ENCODE data around the gene ESPNL.

ESPNL gene

GRCh38 chr2:238094438-238095022 lies 5.6 kb upstream of the ESPNL start:
- peaks cover 0 to 5% of the 10 kb centered on the region in 2 experiments for H3K36me3 ChIP-seq (ENCODE audit: control insufficient read depth in 1 of 2, insufficient read depth in 2 of 2, low read length in 2 of 2)
- WGBS (ENCODE audit: extremely low coverage, insufficient coverage, insufficient read length): no CpG with 5 or more reads among the region's 17 CpGs
- no peak overlapping the region for H2BK5ac ChIP-seq (ENCODE audit: low read depth, low read length, poor library complexity)
- H3K4ac ChIP-seq (ENCODE audit: low read depth, low read length): no peak overlapping the region
- no peak overlapping the region for H3K18ac ChIP-seq (ENCODE audit: low read length)
- no peak overlapping the region for H2AK5ac ChIP-seq (ENCODE audit: low read length)
- H3K27ac ChIP-seq (ENCODE audit: low read depth, low read length): no peak overlapping the region
- no peak for DNase-seq
- H3K4me3 ChIP-seq (ENCODE audit: low read depth, low read length): no peak overlapping the region
- no peak overlapping the region for H2BK12ac ChIP-seq (ENCODE audit: low read length)
- H4K91ac ChIP-seq (ENCODE audit: low read depth, low read length): no peak overlapping the region
- no peak overlapping the region for H2BK120ac ChIP-seq (ENCODE audit: insufficient read depth, low read length, poor library complexity)
- H3K4me2 ChIP-seq (ENCODE audit: low read length): no peak overlapping the region
- H4K12ac ChIP-seq (ENCODE audit: low read depth, low read length): no peak overlapping the region
- H3K79me1 ChIP-seq (ENCODE audit: low read length): no peaks in the 10 kb centered on the region
- no peaks in the 10 kb centered on the region for H3K27me3 ChIP-seq (ENCODE audit: insufficient read depth, low read length)
- no peak overlapping the region for H3K9ac ChIP-seq (ENCODE audit: low read length)
- H3K79me2 ChIP-seq (ENCODE audit: control insufficient read depth, insufficient read depth, low read length, poor library complexity): no peaks in the 10 kb centered on the region
- H3K4me1 ChIP-seq (ENCODE audit: control insufficient read depth in 1 of 2, insufficient read depth in 2 of 2, low read length in 2 of 2): no peaks in the 10 kb centered on the region
- H3K9me3 ChIP-seq (ENCODE audit: insufficient read depth, low read depth, low read length): peaks cover 3% of the 10 kb centered on the region
- H2AFZ ChIP-seq (ENCODE audit: insufficient read depth, low read length, poor library complexity): no peak overlapping the region
- no peak overlapping the region for H3K14ac ChIP-seq (ENCODE audit: low read length)
- H4K8ac ChIP-seq (ENCODE audit: low read depth, low read length): no peak overlapping the region
- no peak overlapping the region for H3K23ac ChIP-seq (ENCODE audit: low read length)

DNA sequence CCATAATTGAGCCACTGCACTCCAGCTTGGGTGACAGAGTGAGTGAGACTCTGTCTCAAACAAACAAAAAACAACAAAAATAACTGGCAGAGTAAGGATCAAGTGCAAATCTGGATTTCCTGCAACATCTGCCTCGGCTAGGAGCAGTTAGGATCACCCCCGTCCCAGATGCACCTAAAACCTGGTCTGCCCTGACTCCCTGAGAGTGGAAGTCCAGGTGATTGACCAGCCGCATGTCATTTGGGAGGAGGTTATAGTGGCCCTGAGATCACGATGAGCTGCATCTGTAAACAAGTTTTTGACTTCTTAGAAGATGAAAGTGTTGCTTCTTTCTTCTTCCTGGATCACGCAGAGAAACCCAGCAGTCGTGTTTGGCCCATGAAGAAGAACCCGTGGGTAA lies 5.0 kb upstream of the ESPNL start:
- Histone ChIP-seq H3K36me3 (ENCODE audit: control insufficient read depth in 1 of 2, insufficient read depth in 2 of 2, low read length in 2 of 2) (peaks cover 0 to 5% of the 10 kb centered on the region in 2 experiments), H2AK5ac (ENCODE audit: low read length) (no peak overlapping the region), H2BK5ac (ENCODE audit: low read depth, low read length, poor library complexity) (no peak overlapping the region), H3K79me2 (ENCODE audit: control insufficient read depth, insufficient read depth, low read length, poor library complexity) (no peaks in the 10 kb centered on the region), H3K27me3 (ENCODE audit: insufficient read depth, low read length) (no peaks in the 10 kb centered on the region), H3K4me1 (ENCODE audit: control insufficient read depth in 1 of 2, insufficient read depth in 2 of 2, low read length in 2 of 2) (no peaks in the 10 kb centered on the region), H4K12ac (ENCODE audit: low read depth, low read length) (no peak overlapping the region), H3K14ac (ENCODE audit: low read length) (no peak overlapping the region), H2BK120ac (ENCODE audit: insufficient read depth, low read length, poor library complexity) (no peak overlapping the region), H2AFZ (ENCODE audit: insufficient read depth, low read length, poor library complexity) (no peak overlapping the region), H3K4me3 (ENCODE audit: low read depth, low read length) (no peak overlapping the region), H3K79me1 (ENCODE audit: low read length) (no peaks in the 10 kb centered on the region), H2BK12ac (ENCODE audit: low read length) (no peak overlapping the region), H3K23ac (ENCODE audit: low read length) (no peak overlapping the region), H3K18ac (ENCODE audit: low read length) (no peak overlapping the region), H4K8ac (ENCODE audit: low read depth, low read length) (no peak overlapping the region), H3K27ac (ENCODE audit: low read depth, low read length) (no peak overlapping the region), H3K4me2 (ENCODE audit: low read length) (no peak overlapping the region), H3K9ac (ENCODE audit: low read length) (no peak overlapping the region), H3K9me3 (ENCODE audit: insufficient read depth, low read depth, low read length) (peaks cover 3% of the 10 kb centered on the region), H3K4ac (ENCODE audit: low read depth, low read length) (no peak overlapping the region), H4K91ac (ENCODE audit: low read depth, low read length) (no peak overlapping the region)
- DNase-seq: no peak
- no CpG with 5 or more reads among the region's 7 CpGs for WGBS (ENCODE audit: extremely low coverage, insufficient coverage, insufficient read length)

DNA sequence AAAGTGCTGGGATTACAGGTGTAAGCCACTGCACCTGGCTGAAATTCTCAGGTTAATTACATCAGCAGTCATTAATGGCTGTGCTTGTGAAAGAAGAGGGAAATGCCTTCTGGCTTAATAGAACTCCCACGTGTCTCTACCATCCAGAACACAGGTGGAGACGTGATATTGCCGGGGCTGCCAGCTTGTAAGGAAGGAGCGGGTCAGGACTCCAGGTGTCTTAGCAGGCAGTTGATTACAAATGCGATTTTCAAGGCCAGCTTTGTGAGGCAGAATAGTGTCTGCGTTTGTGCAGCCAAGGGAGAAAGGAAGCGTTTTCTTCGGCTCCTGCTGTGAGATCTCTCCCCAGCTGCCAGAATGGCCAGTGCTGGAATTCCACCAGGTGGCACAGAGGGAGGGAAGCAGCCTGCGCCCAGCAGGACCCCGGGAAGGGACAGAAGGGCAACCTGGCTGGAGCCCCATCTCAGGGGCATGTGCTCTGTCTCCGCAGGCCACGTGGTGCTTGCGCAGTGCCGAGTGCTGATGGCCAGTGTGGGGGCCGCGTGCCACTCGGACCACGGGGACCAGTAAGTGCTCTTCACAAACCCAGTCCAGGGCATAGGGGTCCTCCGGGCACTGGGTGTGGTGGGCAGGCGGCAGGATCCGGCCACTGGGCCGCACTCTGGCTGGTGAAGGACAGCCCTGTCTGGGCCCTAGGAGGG lies 3.7 kb upstream of the ESPNL start:
- Histone ChIP-seq H3K4me3 (ENCODE audit: low read depth, low read length) (no peak overlapping the region), H2AK5ac (ENCODE audit: low read length) (no peak overlapping the region), H4K12ac (ENCODE audit: low read depth, low read length) (no peak overlapping the region), H4K91ac (ENCODE audit: low read depth, low read length) (no peak overlapping the region), H2AFZ (ENCODE audit: insufficient read depth, low read length, poor library complexity) (no peak overlapping the region), H3K27me3 (ENCODE audit: insufficient read depth, low read length) (no peaks in the 10 kb centered on the region), H3K79me1 (ENCODE audit: low read length) (no peaks in the 10 kb centered on the region), H2BK5ac (ENCODE audit: low read depth, low read length, poor library complexity) (no peak overlapping the region), H4K8ac (ENCODE audit: low read depth, low read length) (no peak overlapping the region), H3K23ac (ENCODE audit: low read length) (no peak overlapping the region), H3K9ac (ENCODE audit: low read length) (no peak overlapping the region), H3K27ac (ENCODE audit: low read depth, low read length) (no peak overlapping the region), H3K9me3 (ENCODE audit: insufficient read depth, low read depth, low read length) (peaks cover 3% of the 10 kb centered on the region), H3K4me2 (ENCODE audit: low read length) (no peak overlapping the region), H3K18ac (ENCODE audit: low read length) (no peak overlapping the region), H3K4ac (ENCODE audit: low read depth, low read length) (no peak overlapping the region), H3K79me2 (ENCODE audit: control insufficient read depth, insufficient read depth, low read length, poor library complexity) (no peaks in the 10 kb centered on the region), H3K14ac (ENCODE audit: low read length) (no peak overlapping the region), H3K4me1 (ENCODE audit: control insufficient read depth in 1 of 2, insufficient read depth in 2 of 2, low read length in 2 of 2) (no peaks in the 10 kb centered on the region), H2BK120ac (ENCODE audit: insufficient read depth, low read length, poor library complexity) (no peak overlapping the region), H3K36me3 (ENCODE audit: control insufficient read depth in 1 of 2, insufficient read depth in 2 of 2, low read length in 2 of 2) (peaks cover 0 to 3% of the 10 kb centered on the region in 2 experiments), H2BK12ac (ENCODE audit: low read length) (no peak overlapping the region)
- DNase-seq: peak; percentile 33 to 52
- WGBS (ENCODE audit: extremely low coverage, insufficient coverage, insufficient read length): no CpG with 5 or more reads among the region's 22 CpGs

- Histone ChIP-seq H3K79me1 (ENCODE audit: low read length) (no peaks in the 10 kb centered on the region), H3K23ac (ENCODE audit: low read length) (no peak overlapping the region), H3K9me3 (ENCODE audit: insufficient read depth, low read depth, low read length) (peaks cover 3% of the 10 kb centered on the region), H3K9ac (ENCODE audit: low read length) (no peak overlapping the region), H3K4me1 (ENCODE audit: control insufficient read depth in 1 of 2, insufficient read depth in 2 of 2, low read length in 2 of 2) (no peaks in the 10 kb centered on the region), H3K4ac (ENCODE audit: low read depth, low read length) (no peak overlapping the region), H2BK5ac (ENCODE audit: low read depth, low read length, poor library complexity) (no peak overlapping the region), H2BK12ac (ENCODE audit: low read length) (no peak overlapping the region), H3K36me3 (ENCODE audit: control insufficient read depth in 1 of 2, insufficient read depth in 2 of 2, low read length in 2 of 2) (no peaks in the 10 kb centered on the region), H3K4me3 (ENCODE audit: low read depth, low read length) (no peak overlapping the region), H4K12ac (ENCODE audit: low read depth, low read length) (no peak overlapping the region), H4K8ac (ENCODE audit: low read depth, low read length) (no peak overlapping the region), H3K14ac (ENCODE audit: low read length) (no peak overlapping the region), H3K27ac (ENCODE audit: low read depth, low read length) (no peak overlapping the region), H2AK5ac (ENCODE audit: low read length) (no peak overlapping the region), H3K4me2 (ENCODE audit: low read length) (no peak overlapping the region), H3K18ac (ENCODE audit: low read length) (no peak overlapping the region), H3K79me2 (ENCODE audit: control insufficient read depth, insufficient read depth, low read length, poor library complexity) (no peaks in the 10 kb centered on the region), H2AFZ (ENCODE audit: insufficient read depth, low read length, poor library complexity) (no peak overlapping the region), H3K27me3 (ENCODE audit: insufficient read depth, low read length) (no peaks in the 10 kb centered on the region), H2BK120ac (ENCODE audit: insufficient read depth, low read length, poor library complexity) (no peak overlapping the region), H4K91ac (ENCODE audit: low read depth, low read length) (no peak overlapping the region)
- DNase-seq: no peak
- no CpG with 5 or more reads among the region's 19 CpGs for WGBS (ENCODE audit: extremely low coverage, insufficient coverage, insufficient read length)
Measured at GRCh38 chr2:238097201-238097987, 2.7 kb upstream of the ESPNL start.

All from trophoblast cell (in vitro differentiated cells and primary cell).